IPS-15b (cell line): ENCODE results near the gene CNST.

ENCODE experiments used
- H3K27me3 ChIP-seq: one replicate; pipeline ENCODE4 v1.6.1; 2013; ENCODE audit warnings: low read length; ENCODE audit not compliant: control insufficient read depth, insufficient read depth
- H3K36me3 ChIP-seq: one replicate; pipeline ENCODE4 v1.6.1; 2013; ENCODE audit warnings: low read length; ENCODE audit not compliant: control insufficient read depth, insufficient read depth
- H3K4me1 ChIP-seq: one replicate; pipeline ENCODE4 v1.6.1; 2013; ENCODE audit warnings: mild to moderate bottlenecking, low read length; ENCODE audit not compliant: control insufficient read depth, insufficient read depth
- H3K4me3 ChIP-seq: one replicate; pipeline ENCODE4 v1.5.1; 2013; ENCODE audit warnings: low read depth, low read length
- H3K9ac ChIP-seq: one replicate; pipeline ENCODE4 v1.6.1; 2013; ENCODE audit warnings: low read depth, mild to moderate bottlenecking, low read length
- H3K9me3 ChIP-seq: one replicate; pipeline ENCODE4 v1.6.1; 2013; ENCODE audit warnings: mild to moderate bottlenecking, low read length; ENCODE audit not compliant: control insufficient read depth, insufficient read depth

The CNST gene

GRCh38 chr1:246659594-246660140 is 93.4 kb downstream of the CNST start:
- Histone ChIP-seq H3K4me3 (no peak overlapping the region), H3K4me1 (no peaks in the 10 kb centered on the region), H3K36me3 (peaks cover 2% of the 10 kb centered on the region), H3K9me3 (no peaks in the 10 kb centered on the region), H3K27me3 (no peaks in the 10 kb centered on the region), H3K9ac (no peak overlapping the region)

GRCh38 chr1:246661451-246661850 is 95.2 kb downstream of the CNST start:
- no peak overlapping the region for H3K4me3 ChIP-seq
- peaks cover 2% of the 10 kb centered on the region for H3K36me3 ChIP-seq
- no peaks in the 10 kb centered on the region for H3K27me3 ChIP-seq
- H3K9ac ChIP-seq, result no peak overlapping the region
- H3K4me1 ChIP-seq, result no peaks in the 10 kb centered on the region
- H3K9me3 ChIP-seq, result no peaks in the 10 kb centered on the region

GRCh38 chr1:246667773-246668172 is 101.5 kb downstream of the CNST start:
- Histone ChIP-seq H3K4me3 (no peak overlapping the region), H3K36me3 (no peaks in the 10 kb centered on the region), H3K9me3 (no peaks in the 10 kb centered on the region), H3K9ac (no peak overlapping the region), H3K27me3 (no peaks in the 10 kb centered on the region), H3K4me1 (no peaks in the 10 kb centered on the region)

- Histone ChIP-seq H3K9ac (no peak overlapping the region), H3K4me3 (no peak overlapping the region), H3K9me3 (no peaks in the 10 kb centered on the region), H3K27me3 (no peaks in the 10 kb centered on the region), H3K4me1 (no peaks in the 10 kb centered on the region), H3K36me3 (no peaks in the 10 kb centered on the region)
These were observed 103.4 kb downstream of the CNST start for GRCh38 chr1:246669659-246670058.

GRCh38 chr1:246674049-246674448 is 107.8 kb downstream of the CNST start:
- Histone ChIP-seq H3K9ac (no peak overlapping the region), H3K36me3 (no peaks in the 10 kb centered on the region), H3K27me3 (no peaks in the 10 kb centered on the region), H3K9me3 (no peaks in the 10 kb centered on the region), H3K4me1 (no peaks in the 10 kb centered on the region), H3K4me3 (no peak overlapping the region)

GRCh38 chr1:246677842-246678241 is 111.6 kb downstream of the CNST start:
- Histone ChIP-seq H3K9me3 (no peaks in the 10 kb centered on the region), H3K4me1 (no peaks in the 10 kb centered on the region)

GRCh38 chr1:246678816-246679793 is 112.8 kb downstream of the CNST start:
- H3K9me3 ChIP-seq, result no peaks in the 10 kb centered on the region
- H3K36me3 ChIP-seq, result no peaks in the 10 kb centered on the region
- no peak overlapping the region for H3K4me3 ChIP-seq
- no peak overlapping the region for H3K9ac ChIP-seq
- H3K27me3 ChIP-seq, result no peaks in the 10 kb centered on the region
- H3K4me1 ChIP-seq, result no peaks in the 10 kb centered on the region

More at GRCh38 chr1:246677842-246678241, 111.6 kb downstream of the CNST start:
- Histone ChIP-seq H3K9ac (no peak overlapping the region), H3K4me3 (no peak overlapping the region), H3K27me3 (no peaks in the 10 kb centered on the region), H3K36me3 (no peaks in the 10 kb centered on the region)

GRCh38 chr1:246679794-246680177 is 113.5 kb downstream of the CNST start:
- H3K36me3 ChIP-seq, result no peaks in the 10 kb centered on the region
- H3K9me3 ChIP-seq, result no peaks in the 10 kb centered on the region
- H3K27me3 ChIP-seq, result no peaks in the 10 kb centered on the region
- no peak overlapping the region for H3K9ac ChIP-seq
- no peaks in the 10 kb centered on the region for H3K4me1 ChIP-seq
- H3K4me3 ChIP-seq, result no peak overlapping the region

- Histone ChIP-seq H3K9ac (no peak overlapping the region), H3K4me3 (no peak overlapping the region), H3K27me3 (no peaks in the 10 kb centered on the region), H3K36me3 (no peaks in the 10 kb centered on the region), H3K9me3 (no peaks in the 10 kb centered on the region), H3K4me1 (no peaks in the 10 kb centered on the region)
These were observed 113.9 kb downstream of the CNST start for GRCh38 chr1:246680190-246680589.

- H3K4me3 ChIP-seq, result no peak overlapping the region
- H3K36me3 ChIP-seq, result no peaks in the 10 kb centered on the region
These were observed 114.5 kb downstream of the CNST start for GRCh38 chr1:246680696-246681130.

GRCh38 chr1:246681900-246682895 is 115.9 kb downstream of the CNST start:
- no peak overlapping the region for H3K9ac ChIP-seq
- no peaks in the 10 kb centered on the region for H3K9me3 ChIP-seq
- no peaks in the 10 kb centered on the region for H3K27me3 ChIP-seq
- no peaks in the 10 kb centered on the region for H3K36me3 ChIP-seq
- H3K4me1 ChIP-seq, result no peaks in the 10 kb centered on the region
- H3K4me3 ChIP-seq, result no peak overlapping the region

More at GRCh38 chr1:246680696-246681130, 114.5 kb downstream of the CNST start:
- Histone ChIP-seq H3K9ac (no peak overlapping the region), H3K27me3 (no peaks in the 10 kb centered on the region), H3K9me3 (no peaks in the 10 kb centered on the region), H3K4me1 (no peaks in the 10 kb centered on the region)
